HG02759 (cell line): ENCODE results near the gene ATP4B.

Experiments used
- ATAC-seq: cut with Tn5 transposase; IDR thresholded peaks from one replicate; pipeline ENCODE4 v1.9.1; 2021; ENCODE audit warnings: mild to moderate bottlenecking, moderate library complexity; ENCODE audit not compliant: unreplicated experiment

The ATP4B gene

GRCh38 chr13:113608967-113609533, 48.9 kb downstream of the ATP4B start:
- no peak for ATAC-seq

GRCh38 chr13:113607889-113608635, 49.9 kb downstream of the ATP4B start:
- ATAC-seq = no peak

GRCh38 chr13:113607056-113607888, 50.7 kb downstream of the ATP4B start:
- ATAC-seq = no peak

GRCh38 chr13:113605866-113606438, 52.0 kb downstream of the ATP4B start:
- no peak for ATAC-seq

- ATAC-seq = no peak
Measured at GRCh38 chr13:113605461-113605860, 52.5 kb downstream of the ATP4B start.

- ATAC-seq = no peak
Measured at GRCh38 chr13:113604186-113604585, 53.8 kb downstream of the ATP4B start.

GRCh38 chr13:113603116-113603710, 54.8 kb downstream of the ATP4B start:
- no peak for ATAC-seq

GRCh38 chr13:113602291-113602988, 55.6 kb downstream of the ATP4B start:
- no peak for ATAC-seq

- ATAC-seq = no peak
Measured at GRCh38 chr13:113601166-113602070, 56.6 kb downstream of the ATP4B start.

GRCh38 chr13:113599391-113599790, 58.6 kb downstream of the ATP4B start:
- no peak for ATAC-seq
